ENCODE results near the gene GALNT18. TPM values are rescaled to one million over a fixed set of nuclear protein-coding genes. Genes with fewer than 3 reads are reported as not detected.

GALNT18 gene
- total and polyA plus RNA-seq, 2 of the 4 experiments (the other 2 are of a cell fraction), result 9.5 to 11.3 TPM

DNA sequence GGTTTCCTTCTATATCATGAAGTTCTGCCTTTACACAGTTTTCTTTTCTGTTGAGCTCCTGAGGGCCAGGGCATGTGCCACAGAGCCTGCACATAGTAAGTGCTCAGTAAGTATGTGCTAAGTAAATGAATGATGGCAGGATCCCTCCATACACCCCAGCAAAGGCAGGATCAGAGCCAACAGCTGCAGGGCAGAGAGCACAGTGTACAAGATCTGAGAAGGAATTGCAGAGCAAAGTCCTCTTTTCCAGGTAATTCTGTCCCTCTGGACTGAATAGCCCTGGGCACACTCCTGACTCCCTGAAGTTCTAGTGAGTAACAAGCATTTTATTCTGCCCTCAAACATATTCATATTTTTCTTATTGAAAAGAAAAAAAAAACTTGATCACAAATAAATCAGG lies 117.7 kb downstream of the GALNT18 start:
- Histone ChIP-seq H3K79me1 (ENCODE audit: low read depth in 1 of 2, low read length in 2 of 2) (no peaks in the 10 kb centered on the region), H3K36me3 (ENCODE audit: control insufficient read depth, insufficient read depth, low read length) (no peaks in the 10 kb centered on the region), H4K91ac (ENCODE audit: insufficient read depth, low read depth, low read length) (no peak overlapping the region), H3K27ac (ENCODE audit: insufficient read depth, low read length) (no peak overlapping the region), H3K9ac (ENCODE audit: low read depth, low read length) (no peak overlapping the region), H3K4ac (ENCODE audit: low read depth, low read length) (no peak overlapping the region), H3K14ac (replicated peaks; ENCODE audit: low read depth, low read length) (no peak overlapping the region), H4K8ac (ENCODE audit: low read depth in 2 of 2, low read length in 2 of 2) (no peak overlapping the region), H2AK5ac (ENCODE audit: low read depth, low read length) (no peak overlapping the region), H2BK120ac (ENCODE audit: low read depth, low read length) (no peak overlapping the region), H3K18ac (ENCODE audit: low read depth, low read length) (no peak overlapping the region), H2BK20ac (ENCODE audit: low read depth, low read length) (no peak overlapping the region), H4K20me1 (ENCODE audit: insufficient read depth, low read length) (no peaks in the 10 kb centered on the region), H3K27me3 (ENCODE audit: control insufficient read depth, insufficient read depth, low read length) (peaks cover 13% of the 10 kb centered on the region), H3K4me2 (ENCODE audit: low read depth, low read length) (no peak overlapping the region), H3K56ac (ENCODE audit: extremely low read depth, insufficient read depth, low read length) (no peak overlapping the region), H4K5ac (ENCODE audit: low read depth, low read length) (no peak overlapping the region), H3K23ac (ENCODE audit: low read depth, low read length) (no peak overlapping the region), H2AFZ (replicated peaks; ENCODE audit: low read length, poor library complexity) (no peak overlapping the region), H3K4me1 (ENCODE audit: control insufficient read depth, insufficient read depth, low read length) (no peaks in the 10 kb centered on the region), H2BK15ac (ENCODE audit: low read depth, low read length) (no peak overlapping the region), H3K9me1 (ENCODE audit: insufficient read depth, low read length) (no peaks in the 10 kb centered on the region), H2BK5ac (ENCODE audit: low read depth, low read length, poor library complexity, severe bottlenecking) (no peak overlapping the region), H3K9me3 (ENCODE audit: control insufficient read depth, insufficient read depth, low read length) (no peaks in the 10 kb centered on the region), H3K4me3 (ENCODE audit: insufficient read depth, low read depth, low read length) (no peak overlapping the region), H2AK9ac (replicated peaks; ENCODE audit: low read depth, low read length, poor library complexity) (no peak overlapping the region)
- TF ChIP-seq RAD21 (IDR thresholded peaks at IDR 0.05; ENCODE audit: low read length), result no peak
- no peak for TF ChIP-seq MAZ (IDR thresholded peaks at IDR 0.05; ENCODE audit: borderline replicate concordance, low read depth, low read length)
- TF ChIP-seq, protein P1, sequence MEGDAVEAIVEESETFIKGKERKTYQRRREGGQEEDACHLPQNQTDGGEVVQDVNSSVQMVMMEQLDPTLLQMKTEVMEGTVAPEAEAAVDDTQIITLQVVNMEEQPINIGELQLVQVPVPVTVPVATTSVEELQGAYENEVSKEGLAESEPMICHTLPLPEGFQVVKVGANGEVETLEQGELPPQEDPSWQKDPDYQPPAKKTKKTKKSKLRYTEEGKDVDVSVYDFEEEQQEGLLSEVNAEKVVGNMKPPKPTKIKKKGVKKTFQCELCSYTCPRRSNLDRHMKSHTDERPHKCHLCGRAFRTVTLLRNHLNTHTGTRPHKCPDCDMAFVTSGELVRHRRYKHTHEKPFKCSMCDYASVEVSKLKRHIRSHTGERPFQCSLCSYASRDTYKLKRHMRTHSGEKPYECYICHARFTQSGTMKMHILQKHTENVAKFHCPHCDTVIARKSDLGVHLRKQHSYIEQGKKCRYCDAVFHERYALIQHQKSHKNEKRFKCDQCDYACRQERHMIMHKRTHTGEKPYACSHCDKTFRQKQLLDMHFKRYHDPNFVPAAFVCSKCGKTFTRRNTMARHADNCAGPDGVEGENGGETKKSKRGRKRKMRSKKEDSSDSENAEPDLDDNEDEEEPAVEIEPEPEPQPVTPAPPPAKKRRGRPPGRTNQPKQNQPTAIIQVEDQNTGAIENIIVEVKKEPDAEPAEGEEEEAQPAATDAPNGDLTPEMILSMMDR (conservative IDR thresholded peaks at IDR 0.05; ENCODE audit: low read depth, low read length), result no peak
- no peak for TF ChIP-seq MXI1 (IDR thresholded peaks at IDR 0.05; ENCODE audit: borderline replicate concordance, low read depth, low read length)
- TF ChIP-seq, protein P2, sequence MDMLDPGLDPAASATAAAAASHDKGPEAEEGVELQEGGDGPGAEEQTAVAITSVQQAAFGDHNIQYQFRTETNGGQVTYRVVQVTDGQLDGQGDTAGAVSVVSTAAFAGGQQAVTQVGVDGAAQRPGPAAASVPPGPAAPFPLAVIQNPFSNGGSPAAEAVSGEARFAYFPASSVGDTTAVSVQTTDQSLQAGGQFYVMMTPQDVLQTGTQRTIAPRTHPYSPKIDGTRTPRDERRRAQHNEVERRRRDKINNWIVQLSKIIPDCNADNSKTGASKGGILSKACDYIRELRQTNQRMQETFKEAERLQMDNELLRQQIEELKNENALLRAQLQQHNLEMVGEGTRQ (IDR thresholded peaks at IDR 0.05; ENCODE audit: low read depth, low read length), result no peak
- TF ChIP-seq RCOR1 (IDR thresholded peaks at IDR 0.05; ENCODE audit: insufficient replicate concordance, low read length), result no peak
- TF ChIP-seq SMC3 (IDR thresholded peaks at IDR 0.05; ENCODE audit: low read depth, low read length), result no peak
- TF ChIP-seq CHD1 (IDR thresholded peaks at IDR 0.05; ENCODE audit: low read depth, low read length), result no peak
- TF ChIP-seq BHLHE40 (IDR thresholded peaks at IDR 0.05; ENCODE audit: low read depth, low read length), result no peak
- TF ChIP-seq RFX5 (IDR thresholded peaks at IDR 0.05; ENCODE audit: low read depth, low read length), result no peak
- TF ChIP-seq POLR2A (IDR thresholded peaks at IDR 0.05; ENCODE audit: low read depth, low read length), result no peak
- TF ChIP-seq, protein P3, sequence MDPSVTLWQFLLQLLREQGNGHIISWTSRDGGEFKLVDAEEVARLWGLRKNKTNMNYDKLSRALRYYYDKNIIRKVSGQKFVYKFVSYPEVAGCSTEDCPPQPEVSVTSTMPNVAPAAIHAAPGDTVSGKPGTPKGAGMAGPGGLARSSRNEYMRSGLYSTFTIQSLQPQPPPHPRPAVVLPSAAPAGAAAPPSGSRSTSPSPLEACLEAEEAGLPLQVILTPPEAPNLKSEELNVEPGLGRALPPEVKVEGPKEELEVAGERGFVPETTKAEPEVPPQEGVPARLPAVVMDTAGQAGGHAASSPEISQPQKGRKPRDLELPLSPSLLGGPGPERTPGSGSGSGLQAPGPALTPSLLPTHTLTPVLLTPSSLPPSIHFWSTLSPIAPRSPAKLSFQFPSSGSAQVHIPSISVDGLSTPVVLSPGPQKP (IDR thresholded peaks at IDR 0.05; ENCODE audit: borderline replicate concordance, low read depth, low read length), result no peak
- no peak for TF ChIP-seq MAFK (IDR thresholded peaks at IDR 0.05; ENCODE audit: low read depth, low read length)
- no peak for TF ChIP-seq CEBPB (IDR thresholded peaks at IDR 0.05; ENCODE audit: low read depth, low read length)
- no peak for TF ChIP-seq FOS (IDR thresholded peaks at IDR 0.05; ENCODE audit: low read depth, low read length)
- TF ChIP-seq NFE2L2 (IDR thresholded peaks at IDR 0.05; ENCODE audit: low read depth, low read length), result no peak
- intact Hi-C loops (cut with micrococcal nuclease), result no loop called here
- dilution Hi-C loops (cut with HindIII; ENCODE audit: low sequenced_read_pairs, unreplicated experiment), result no loop called here
- ChIA-PET POLR2A (ENCODE audit: unreplicated experiment) (no interaction called here), CTCF (no interaction called here)
- in situ Hi-C loops (cut with MboI; ENCODE audit: low sequenced_read_pairs), result no loop called here
- no TSS peak for BruUV-seq (replicated peaks)
- DNase-seq (no peak), ATAC-seq (ENCODE audit: low read depth) (no peak)

All from IMR-90 (cell line).